GM19438 (cell line): Measurements from ENCODE around the gene CITED2.

Experiments used
- ATAC-seq: cut with Tn5 transposase; IDR thresholded peaks from one replicate; pipeline ENCODE4 v1.9.1; 2021; ENCODE audit warnings: low read depth; ENCODE audit not compliant: unreplicated experiment

The CITED2 gene

GRCh38 chr6:139386404-139386803 lies 12.0 kb upstream of the CITED2 start:
- ATAC-seq = no peak

DNA sequence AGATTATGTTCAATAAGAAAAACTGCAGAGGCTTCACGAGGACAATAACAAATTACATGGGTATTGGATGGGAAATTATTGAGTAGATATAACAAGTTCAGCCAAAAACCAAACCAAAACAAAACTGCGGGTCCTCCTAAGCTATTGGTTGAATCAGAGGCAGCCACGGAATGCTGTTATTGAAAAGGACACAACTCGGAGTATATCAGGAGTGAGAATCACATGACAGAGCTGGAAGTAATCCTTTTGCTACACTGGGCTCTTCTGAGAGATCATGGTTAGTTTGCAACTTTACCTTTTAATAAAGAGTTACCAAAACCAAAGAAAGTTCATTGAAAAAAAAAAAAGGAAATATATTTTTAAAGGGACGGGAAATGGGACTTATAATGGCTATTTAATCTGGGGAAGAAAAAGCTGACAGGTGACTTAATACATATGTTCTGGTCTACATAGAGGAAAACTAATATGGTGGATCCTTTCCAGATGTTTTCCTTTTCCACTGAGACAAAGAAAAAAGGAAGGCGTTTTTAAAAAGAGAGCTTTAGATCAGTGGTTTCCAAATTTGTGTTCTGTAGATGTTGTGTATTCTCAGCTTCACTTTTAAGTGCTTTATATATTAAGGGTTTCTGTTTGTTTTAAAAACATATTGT lies 6.9 kb upstream of the CITED2 start:
- no peak for ATAC-seq

DNA sequence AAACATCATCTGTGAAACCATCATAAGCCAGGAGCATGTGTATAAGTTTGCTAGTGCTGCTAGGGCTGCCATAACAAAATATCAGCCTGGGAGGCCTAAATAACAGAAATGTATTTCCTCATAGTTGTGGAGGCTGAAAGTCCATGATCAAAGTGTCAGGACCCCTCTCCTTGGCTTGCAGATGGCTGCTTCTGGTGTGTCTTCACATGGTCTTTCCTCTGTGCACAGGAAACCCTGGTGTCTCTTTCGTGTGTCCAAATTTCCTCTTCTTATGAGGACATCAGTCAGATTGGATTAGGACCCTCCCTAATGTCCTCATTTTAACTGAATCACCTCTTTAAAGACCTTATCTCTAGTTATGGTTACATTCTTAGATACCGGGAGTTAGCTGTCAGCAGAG lies 6.2 kb upstream of the CITED2 start:
- no peak for ATAC-seq

GRCh38 chr6:139380168-139380567 lies 5.7 kb upstream of the CITED2 start:
- ATAC-seq = no peak

DNA sequence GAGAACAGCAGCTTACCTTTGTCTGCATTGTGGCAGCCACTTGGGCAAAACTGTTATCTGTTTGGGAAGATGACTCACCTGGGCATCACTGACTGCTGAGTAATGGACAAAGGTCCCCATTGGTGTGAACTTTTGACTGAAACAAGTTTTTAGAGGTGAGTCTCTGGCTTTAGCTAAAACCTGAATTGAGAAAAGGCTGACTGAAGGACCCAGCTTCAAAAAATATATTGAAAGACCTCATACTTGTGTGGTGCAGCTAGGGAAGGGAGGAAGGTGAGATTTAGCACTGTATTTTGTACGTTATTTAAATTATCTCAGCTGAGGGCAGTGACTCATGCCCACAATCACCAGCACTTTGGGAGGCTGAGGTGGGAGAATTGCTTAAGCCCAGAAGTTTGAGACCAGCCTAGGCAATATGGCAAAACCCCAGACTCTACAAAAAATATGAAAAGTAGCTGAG lies 4.5 kb upstream of the CITED2 start:
- no peak for ATAC-seq

- no peak for ATAC-seq
These were observed 3.8 kb upstream of the CITED2 start for GRCh38 chr6:139378226-139378625.

- no peak for ATAC-seq
These were observed 2.3 kb upstream of the CITED2 start for GRCh38 chr6:139376604-139377218.

DNA sequence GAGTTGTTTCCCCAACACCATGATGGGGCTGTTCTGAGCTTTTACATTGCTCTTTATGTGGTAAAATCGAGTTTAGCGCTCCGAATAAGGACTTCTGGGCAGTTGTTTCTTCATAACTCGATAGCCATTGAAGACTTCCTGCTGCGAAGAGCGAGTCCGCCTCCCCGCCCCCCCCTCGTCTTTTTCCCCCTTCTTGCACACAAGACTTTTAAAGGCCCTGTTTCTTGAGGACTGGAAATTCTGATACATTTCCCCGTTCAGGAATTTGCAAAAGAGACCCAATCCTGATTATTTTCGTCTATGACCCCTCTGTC lies 1.5 kb upstream of the CITED2 start:
- no peak for ATAC-seq

GRCh38 chr6:139375226-139376016 lies 973 bp upstream of the CITED2 start:
- peak; percentile 51 for ATAC-seq

GRCh38 chr6:139373928-139374356 lies 506 bp downstream of the CITED2 start:
- peak; percentile 10 for ATAC-seq

DNA sequence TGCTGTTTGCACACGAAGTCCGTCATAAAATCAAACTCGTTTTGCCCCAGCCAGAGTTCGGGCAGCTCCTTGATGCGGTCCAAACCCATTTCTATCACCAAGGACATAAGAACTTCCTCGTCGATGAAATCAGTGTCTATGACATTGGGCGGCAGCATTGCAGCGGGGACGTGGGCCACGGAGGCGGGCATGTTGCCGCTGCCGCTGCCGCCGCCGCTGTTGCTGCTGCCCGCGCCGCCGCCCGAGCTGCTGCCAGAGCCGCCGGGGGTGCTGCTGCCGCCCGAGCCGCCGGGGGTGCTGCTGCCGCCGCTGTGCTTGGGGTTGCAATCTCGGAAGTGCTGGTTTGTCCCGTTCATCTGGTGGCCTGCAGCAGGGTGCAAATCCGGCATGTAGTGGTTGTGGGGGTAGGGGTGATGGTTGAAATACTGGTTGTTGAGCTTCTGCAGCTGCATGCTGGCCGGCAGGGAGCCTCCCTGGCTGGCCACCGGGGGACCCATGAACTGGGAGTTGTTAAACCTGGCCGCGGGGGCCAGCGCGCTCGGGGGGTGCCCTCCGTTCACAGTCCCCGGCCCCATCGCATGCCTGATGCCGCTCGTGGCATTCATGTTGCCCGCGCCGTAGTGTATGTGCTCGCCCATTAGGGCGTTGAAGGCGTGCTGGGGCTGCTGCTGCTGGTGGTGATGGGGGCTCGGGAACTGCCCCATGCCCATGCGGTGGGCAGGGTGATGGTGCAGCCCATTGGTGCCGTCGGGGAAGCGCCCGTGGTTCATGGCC lies 1.1 kb downstream of the CITED2 start:
- ATAC-seq = no peak

GRCh38 chr6:139372326-139373153 lies 1.9 kb downstream of the CITED2 start:
- ATAC-seq = no peak

DNA sequence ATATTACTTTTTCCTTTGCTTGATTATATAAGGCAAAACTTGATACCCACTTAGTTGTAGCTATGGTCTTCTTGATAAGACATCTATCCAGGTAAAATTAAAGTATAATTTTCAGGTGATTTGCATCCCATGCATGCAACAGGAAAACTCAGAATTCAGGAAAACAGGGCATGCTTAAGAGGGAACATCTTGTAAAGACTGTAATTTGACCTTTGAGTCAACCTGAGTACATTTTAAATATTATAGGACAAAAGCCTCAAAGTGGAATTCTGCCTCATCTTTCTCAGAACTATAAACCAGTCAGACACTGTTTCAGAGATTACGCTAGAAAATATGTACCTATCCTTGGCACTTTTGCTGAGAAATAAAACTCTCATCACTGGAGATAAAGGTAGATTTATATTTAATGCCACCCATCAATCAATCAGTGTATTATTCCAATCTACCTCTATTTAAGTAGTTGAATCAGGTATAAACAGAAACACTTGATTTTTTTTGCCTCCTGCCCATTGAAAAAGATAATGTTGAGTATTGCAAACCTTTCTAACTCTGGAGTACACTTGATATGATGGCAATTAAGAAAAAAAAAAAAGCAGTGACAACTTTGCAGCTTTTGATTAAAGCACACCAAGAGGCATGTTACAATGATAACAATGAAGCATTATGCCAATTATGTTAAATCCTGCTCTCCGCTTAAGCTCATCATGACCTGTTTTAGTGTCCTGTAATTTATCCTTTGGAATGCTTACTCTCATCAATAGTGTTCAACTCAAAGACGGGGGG lies 2.8 kb downstream of the CITED2 start:
- ATAC-seq = no peak

DNA sequence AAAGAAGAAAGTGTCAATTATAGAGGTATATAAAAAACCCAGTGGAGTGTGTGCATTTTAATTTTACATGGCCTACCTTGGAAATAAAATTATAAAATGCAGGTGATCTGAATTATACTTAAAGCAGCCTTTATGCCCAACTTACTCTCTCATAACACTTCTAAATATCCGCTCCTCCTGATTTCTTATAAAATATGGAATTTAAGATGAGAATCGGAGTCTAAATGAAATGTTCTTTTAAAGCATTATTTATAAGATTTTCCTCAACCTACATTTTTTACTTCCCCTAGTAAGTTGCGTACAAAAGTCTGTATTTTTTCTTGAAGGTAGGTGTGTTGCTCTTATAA lies 3.5 kb downstream of the CITED2 start:
- ATAC-seq = no peak

DNA sequence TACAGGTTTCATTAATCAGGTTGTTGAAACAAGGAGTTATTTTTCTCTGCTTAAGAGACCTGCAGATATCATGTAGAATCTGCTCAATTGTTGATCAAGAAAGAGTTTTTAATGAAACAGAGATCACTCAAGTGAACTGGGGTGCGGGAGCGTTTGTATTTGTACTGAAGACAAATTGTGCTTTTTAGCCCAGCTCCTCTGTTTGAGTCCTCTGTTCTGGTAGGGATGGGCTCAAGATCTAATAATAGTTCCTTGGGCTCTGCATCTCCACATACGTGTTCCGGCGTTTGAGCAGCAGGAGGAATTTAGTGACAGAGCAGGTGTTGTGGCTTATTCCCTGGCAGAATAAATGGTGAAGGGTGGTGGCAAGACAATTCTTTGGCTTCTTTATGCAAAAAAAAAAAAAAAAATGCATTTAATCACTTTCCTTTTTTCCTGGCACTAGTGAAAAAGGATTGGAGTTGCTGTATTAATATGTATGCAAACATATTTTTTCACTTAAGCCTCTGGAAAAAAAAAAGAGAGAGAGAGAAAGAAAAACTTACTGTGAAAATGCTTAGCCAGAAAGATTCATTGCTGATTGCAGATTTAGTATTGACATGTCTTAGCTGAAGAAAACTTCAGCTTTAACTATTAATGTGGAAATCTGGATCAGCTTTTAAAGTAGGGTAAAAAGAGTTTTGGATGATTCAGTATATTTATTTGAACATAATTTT lies 4.0 kb downstream of the CITED2 start:
- ATAC-seq = no peak

GRCh38 chr6:139369568-139370282 lies 4.7 kb downstream of the CITED2 start:
- no peak for ATAC-seq

- ATAC-seq = no peak
These were observed 5.4 kb downstream of the CITED2 start for GRCh38 chr6:139369068-139369467.

DNA sequence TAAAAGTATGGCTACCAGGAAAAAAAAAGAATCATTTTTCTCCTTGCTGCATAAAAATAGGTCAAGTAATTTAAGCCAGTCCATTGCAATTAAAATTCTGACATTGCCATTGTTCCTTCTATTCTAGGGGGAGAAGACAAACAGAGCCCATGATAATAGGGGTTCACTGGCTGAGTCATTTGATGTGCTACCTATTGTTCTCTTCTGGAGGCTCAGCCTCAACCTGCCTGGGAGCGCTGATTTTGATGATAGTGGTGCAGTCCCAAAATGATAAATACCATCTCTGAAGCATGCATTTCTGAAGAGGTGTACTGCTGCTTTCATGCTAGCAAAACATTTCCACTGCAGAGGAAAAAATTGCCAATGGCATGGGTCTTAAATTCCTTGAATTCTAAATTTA lies 5.8 kb downstream of the CITED2 start:
- no peak for ATAC-seq
